ENCODE results near the gene RAD51B.
"Not testable (repeated sequence)": the region's sequence is repeated elsewhere in the genome, so short reads cannot be mapped to it uniquely, and the experiment has no call there.

The RAD51B gene

DNA sequence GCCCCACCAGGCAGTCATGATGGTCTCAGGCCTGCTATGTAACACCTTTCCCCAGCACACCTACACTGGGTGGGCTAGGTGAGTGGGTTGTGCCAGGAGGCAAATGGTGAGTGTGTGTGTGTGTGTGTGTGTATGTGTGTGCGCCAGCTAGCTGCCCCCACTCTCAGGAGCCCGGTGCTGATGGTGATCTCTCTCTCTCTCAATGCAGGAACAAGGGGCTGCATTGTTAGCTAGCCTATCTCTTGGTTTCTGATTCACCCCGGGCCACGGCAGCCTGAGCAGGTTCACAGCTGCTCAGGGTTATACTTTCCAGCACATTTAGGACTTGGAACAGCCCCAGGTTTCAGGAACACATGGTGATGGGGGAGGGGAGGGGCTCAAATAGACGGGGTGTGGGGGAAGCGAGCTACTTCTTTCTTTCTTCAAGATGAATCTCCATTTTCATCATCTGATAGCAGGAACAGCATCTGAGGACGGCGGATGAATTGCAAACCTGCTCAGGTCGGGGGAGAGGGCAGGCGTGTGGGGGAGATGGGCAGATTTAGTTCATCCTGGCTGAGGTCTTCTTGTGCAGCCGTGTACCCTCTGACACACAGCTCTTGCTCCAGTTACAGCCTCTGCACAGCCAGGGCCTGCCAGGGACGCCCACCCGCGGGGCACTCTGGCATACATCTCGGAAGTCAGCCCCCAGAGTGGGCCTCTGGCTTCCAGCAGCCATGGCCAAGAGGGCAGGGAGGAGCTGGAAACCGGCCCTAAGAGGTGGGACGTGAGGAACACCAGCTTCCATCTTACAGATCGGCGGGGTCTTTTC is 835.6 kb downstream of the RAD51B start:
- no peak for DNase-seq

DNA sequence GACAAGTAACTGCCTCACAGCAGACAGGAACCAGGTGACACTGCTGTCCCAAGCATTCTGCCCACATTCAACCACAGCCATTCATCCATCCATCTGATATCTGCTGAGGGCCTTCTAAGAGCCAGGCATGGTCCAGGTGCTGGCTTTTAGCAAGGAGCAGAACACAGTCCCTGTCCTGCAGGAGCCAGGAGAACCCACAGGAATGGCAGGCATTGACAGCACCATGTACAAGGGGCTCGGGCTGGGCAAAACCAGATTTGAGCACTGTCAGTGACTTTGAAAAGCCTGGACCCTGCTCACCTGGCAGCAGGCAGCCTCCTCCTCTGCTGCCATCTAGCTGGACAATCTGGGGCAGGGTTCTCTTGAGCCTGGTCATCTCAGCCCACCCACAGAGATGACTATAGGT is 836.3 kb downstream of the RAD51B start:
- DNase-seq: no peak

DNA sequence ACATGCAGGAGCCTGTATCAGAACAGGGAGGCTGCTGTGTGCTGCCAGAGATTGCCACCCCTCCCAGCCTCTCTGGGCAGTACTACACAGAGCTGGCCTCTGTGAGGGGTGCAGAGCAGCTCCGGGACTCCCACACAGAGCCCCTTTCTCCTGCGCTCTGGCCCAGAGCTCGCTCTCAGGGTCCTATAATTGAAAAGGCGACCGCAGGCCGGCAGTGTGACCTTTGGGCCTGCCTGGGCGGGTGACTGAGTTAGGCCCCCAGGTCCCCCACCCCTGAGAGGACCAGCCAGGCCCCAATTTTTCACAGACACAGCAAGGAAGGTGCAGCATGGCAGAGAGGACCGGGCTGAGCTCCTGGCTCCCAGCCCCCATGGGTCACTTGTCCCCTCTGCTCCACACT is 836.9 kb downstream of the RAD51B start:
- DNase-seq: no peak

DNA sequence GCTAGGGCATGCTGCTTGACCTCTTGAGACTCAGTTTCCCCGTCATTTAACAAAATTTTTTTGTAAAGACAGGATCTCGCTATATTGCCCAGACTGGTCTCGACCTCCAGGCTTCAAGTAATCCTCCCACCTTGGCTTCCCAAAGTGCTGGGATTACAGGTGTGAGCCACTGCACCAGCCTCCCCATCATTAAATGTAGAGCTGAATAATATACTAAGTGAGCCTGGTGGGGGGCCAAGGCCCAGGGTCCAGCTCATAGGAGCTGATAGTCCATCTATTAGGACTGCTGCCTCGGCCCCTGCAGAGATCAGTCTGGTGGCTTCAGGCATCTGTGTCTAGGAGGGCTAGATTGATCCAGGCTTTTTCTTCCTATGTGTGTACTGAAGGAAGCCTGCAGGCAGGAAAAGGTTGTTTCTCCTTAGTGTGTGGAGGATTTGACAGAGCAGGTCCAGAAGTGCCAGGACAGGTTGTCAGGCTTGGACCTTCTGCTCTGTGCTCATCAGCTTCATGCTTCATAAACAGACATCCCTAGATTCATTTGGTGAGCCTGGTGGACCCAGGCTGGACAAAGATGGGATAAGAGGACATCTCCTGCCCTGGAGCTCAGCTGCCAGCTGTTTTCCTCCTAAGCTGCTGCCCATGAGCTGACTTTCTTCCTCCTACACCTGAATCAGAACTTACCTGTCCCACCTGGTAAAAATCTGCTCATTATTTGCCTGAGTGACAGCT is 837.9 kb downstream of the RAD51B start:
- no peak for DNase-seq

GRCh38 chr14:68658029-68658509 is 838.5 kb downstream of the RAD51B start:
- DNase-seq: no peak

GRCh38 chr14:68658943-68659931 is 839.7 kb downstream of the RAD51B start:
- DNase-seq: no peak

GRCh38 chr14:68660495-68660894 is 840.9 kb downstream of the RAD51B start:
- no peak for DNase-seq

DNA sequence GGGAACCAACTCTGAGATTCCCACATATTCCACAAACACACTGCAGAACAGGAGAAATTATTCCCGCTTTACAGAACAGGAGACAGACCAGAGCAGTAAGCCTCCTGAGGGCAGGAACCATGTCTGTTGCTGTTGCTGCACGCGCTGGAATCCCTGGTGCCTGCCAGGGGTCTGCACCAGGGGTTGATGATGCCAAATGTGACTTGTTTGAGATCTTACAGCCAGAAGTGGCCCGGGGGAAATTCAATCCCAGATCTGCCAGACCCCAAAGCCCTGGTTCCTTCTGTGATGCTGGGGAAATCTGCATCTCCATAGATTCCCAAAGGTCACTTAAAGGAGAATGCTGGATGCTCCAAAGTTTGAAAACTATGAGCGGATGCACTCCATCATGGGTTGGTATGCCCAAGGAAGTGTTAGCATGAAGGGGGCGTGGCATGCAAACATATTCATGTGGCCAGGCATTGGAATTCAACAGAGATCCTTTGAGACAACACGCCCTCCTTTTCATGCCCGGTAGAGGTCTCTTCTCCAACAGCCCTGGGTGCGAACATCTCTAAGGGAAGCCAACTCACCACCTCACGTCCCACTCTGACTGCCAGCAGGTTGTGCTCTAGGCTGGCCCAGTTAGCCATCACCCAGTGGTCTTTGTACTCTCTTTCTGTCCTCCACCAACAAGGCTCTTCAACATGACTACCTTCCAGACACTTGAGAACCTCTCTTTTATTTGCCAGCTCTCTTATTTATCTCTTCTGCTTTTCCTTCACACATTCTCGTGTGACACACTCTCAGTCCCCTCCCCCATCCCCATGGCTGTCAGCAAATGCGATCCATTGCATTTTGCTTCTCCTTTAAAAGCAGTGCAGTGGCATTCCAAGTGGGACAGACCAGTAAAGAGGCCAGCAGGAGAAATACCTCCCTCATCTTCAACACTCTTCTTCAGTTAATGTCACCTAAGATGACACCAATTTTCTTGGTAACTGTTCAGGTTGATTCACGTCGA is 841.9 kb downstream of the RAD51B start:
- DNase-seq: peak in 1 of 2 experiments; percentile 9

DNA sequence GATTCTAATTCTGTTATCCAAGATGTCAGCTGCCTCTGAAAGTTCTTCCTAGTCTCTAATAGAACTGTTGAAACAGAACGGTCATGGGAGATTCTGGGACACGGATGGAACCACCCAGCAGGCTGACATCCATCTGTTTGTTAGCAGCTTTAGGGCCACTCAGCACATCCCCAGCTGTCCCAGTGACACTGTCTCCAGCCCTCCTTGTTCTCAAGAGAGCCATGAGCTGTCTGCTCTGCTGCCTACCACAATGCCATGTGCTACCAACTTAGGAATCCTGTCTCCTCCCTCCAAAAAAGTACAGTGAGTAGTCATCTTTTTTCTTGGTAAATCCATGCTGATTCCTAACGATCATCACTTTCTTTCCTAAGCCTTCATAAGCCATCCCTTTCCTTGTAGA is 842.8 kb downstream of the RAD51B start:
- no peak for DNase-seq

DNA sequence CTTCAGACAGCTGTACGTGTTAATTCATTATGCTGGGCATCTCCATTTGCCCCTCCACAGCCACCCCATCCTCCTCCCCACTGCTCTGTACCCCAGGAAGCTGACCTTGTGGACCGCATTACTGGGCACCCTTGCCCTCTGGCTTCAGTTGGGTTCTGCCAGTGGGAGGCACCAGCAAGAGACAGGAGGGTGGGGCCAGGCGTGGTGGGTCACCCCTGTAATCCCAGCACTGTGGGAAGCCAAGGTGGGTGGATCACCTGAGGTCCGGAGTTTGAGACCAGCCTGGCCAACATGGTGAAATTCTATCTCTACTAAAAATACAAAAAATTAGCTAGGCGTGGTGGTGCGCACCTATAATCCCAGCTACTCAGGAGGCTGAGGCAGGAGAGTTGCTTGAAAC is 843.2 kb downstream of the RAD51B start:
- DNase-seq: not testable (repeated sequence)

GRCh38 chr14:68663385-68664076 is 844.0 kb downstream of the RAD51B start:
- DNase-seq: no peak

- no peak for DNase-seq
Observed at GRCh38 chr14:68664225-68664681, 844.7 kb downstream of the RAD51B start.

GRCh38 chr14:68665131-68665530 is 845.6 kb downstream of the RAD51B start:
- DNase-seq: no peak

GRCh38 chr14:68665792-68666204 is 846.2 kb downstream of the RAD51B start:
- no peak for DNase-seq

GRCh38 chr14:68666236-68666635 is 846.7 kb downstream of the RAD51B start:
- DNase-seq: no peak

DNA sequence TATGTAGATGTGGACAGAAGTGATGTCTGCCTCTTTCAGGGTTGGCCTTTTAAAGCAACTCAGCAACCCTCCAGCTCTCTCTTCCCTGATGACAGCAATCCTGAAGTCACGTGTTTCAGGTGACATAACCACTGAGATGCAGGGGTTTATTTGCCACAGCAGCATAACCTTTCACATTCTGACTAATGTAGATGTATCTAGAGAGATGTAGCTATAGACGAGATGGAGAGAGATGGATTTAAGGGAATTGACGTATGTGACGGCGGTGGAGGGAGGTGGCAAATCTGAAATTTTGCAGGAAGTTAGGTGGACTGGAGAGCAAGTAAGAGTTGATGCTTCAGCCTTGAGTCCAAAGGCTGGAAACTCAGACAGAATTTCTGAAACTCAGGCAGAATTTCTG is 847.3 kb downstream of the RAD51B start:
- DNase-seq: no peak

GRCh38 chr14:68667313-68667791 is 847.8 kb downstream of the RAD51B start:
- DNase-seq: no peak

GRCh38 chr14:68668028-68668427 is 848.4 kb downstream of the RAD51B start:
- no peak for DNase-seq

DNA sequence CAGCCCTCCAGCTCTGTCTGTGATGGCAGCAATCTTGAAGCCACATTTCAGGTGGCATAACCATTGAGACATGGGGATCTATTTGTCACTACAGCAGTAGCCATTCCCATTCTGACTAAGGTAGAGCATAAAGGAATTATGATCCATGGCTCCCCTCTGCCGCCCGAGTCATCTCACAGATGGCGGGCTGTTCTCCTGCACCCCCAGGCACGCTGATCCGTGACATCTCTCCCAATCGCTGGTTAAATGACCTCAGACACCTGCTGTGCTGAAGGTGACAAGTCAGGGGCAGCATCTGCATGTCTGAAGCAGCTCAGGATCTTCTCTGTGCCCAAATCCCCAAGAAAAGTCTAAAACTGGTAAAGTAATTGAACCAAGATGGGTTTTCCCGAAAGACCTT is 849.0 kb downstream of the RAD51B start:
- no peak for DNase-seq

DNA sequence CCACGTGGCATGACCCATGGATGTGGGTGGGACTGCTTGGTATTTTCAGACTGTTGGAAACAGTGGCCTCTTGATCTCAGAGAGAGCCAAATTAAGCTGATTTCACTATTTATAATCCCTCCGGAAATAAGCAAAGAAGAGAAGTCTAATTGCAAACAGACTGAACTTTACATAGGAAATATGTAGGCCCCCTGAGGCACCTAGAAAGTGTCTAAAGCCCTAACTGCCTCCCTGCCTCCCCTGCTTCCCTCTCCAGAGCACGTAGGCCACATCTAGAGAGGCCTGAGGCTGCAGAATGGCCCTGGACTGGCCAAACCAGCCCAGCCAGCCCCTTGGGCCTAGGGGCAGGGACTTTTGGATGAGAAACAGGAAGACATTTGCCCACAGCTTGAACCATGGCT is 849.5 kb downstream of the RAD51B start:
- DNase-seq: no peak
